ENCODE results near the gene OR6C65.

The OR6C65 gene

GRCh38 chr12:55448825-55449224 is 48.5 kb downstream of the OR6C65 start:
- DNase-seq = no peak
